Stimulated activated CD4-positive, alpha-beta T cell treated with anti-CD3 and anti-CD28 coated beads, Interleukin-15, amount 100 ng/mL, for 1 hour (primary cell): ENCODE measurements around the gene DIPK1B.

Source experiments
- DNase-seq, 2 donors: peaks; one replicate each; pipeline ENCODE4 v3.0.0-alpha.2; 2020; ENCODE audit warnings: low read depth in 1 of 2, low spot score in 1 of 2

DIPK1B gene

DNA sequence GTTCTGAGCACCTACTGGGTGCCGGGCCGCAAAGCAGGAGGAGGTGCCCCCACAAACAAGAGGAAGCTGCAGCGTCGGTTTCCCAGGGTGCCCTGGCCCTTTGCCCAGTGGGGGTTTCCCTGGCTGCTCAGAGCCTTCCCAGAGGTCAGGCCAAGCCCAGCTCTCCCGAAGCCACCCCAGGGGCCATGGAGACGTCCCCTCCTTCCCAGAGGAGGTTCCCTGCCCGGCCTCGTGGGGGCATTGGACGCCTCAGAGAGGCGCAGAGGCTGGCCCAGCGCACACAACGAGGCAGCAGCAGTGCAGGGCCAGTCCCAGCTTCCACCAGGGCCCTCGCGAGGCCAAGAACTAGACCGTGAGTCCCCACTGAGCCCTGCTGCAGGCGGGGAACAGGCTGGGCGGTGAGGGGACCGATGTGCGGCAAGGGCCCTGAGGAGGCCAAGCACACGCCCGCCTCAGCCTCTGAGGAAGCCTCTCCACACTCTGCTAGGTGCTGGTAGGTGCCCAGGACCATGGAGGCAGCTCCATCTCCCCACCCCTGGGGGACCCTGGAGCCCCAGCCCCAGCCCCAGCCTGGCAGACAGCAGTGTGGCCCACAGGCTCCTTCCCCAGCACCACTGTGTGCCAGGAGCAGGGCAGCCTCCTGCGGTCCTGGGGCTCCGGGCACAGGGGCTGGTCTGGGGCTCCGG, 7.0 kb downstream of the DIPK1B start:
- DNase-seq = no peak

DNA sequence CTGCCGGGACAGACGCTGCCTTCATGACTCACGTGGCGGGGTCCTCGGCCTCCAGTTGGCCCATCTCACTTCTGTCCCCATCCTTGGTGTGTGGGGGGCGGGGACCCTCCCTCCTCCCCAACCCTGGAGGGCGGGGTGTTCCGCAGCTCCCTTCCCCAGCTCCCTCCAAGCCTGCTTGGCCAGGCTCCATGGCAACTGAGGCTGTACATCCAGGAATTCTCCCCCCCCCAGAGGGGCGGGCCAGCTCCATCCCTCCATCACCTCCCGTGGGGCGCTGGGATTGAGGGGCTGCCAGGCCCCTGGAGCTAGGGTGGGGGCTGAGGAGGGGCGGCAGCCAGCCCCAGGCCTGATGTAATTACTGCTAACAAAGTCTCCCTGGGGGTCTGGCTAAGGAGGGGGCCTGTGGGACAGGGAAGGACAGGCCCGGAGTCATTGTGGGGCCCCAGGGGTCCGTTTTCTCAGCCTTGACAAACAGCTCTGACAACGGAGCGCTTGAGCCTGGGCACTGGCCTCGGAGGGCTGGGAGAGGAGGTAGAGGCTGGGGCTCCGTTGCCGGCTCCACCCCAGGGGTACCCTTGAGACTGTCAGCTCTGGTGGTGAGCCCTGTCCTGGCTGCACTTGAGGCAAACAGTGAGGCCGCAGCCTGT, 8.0 kb downstream of the DIPK1B start:
- DNase-seq = no peak

DNA sequence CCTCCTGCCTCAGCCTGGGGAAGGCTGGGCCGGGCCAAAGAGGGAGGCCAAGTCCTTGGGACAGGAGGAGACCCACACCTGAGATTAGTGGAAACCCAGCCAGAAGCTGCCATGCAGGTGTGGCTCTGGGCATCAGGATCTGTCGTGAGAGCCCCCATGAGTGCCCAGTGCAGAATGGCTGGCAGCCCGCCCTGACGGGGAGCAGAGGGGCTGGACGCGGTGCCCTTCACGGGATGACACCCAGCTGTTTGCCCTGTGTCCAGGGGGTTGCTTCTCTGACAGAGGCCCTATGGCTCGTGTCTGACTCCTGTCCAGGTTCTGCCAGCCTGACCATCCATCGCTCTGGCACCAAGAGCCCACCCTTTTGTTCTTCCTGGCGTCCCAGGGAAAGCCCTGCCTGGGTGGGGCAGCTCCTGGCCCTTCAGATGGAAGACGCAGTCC, 8.5 kb downstream of the DIPK1B start:
- no peak for DNase-seq

DNA sequence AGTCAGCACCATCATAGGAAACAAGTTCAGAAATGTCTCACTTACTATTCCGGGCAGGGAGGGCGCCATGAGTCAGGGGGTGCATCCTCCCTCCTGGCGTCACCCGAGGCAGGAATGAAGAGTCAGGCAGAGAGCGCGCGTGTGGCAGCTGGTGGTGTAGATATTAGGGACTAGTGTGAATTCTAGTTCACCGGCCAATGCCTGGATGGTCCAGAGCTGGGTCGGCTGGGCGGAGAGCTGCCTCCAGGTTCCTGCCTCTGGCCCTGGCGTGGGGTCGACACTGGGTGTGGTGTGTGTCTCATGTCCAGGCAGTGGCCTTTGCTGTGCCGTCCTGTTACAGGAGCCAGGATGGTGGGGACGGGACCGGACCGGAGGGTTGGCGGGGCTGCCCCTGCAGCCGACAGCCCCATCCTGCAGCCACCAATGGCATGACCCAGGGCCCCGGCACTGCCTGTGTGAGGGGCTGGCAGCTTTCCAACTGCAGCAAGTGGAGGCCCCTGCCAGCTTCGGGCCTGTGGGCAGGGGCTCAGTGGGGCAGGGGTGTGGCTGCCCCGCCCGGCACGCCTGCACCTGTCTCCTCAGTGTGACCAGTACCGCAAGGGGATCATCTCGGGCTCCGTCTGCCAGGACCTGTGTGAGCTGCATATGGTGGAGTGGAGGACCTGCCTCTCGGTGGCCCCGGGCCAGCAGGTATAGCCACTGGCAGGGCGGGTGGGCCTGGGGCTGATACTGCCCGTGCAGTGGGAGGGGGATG, 9.1 kb downstream of the DIPK1B start:
- DNase-seq = no peak

DNA sequence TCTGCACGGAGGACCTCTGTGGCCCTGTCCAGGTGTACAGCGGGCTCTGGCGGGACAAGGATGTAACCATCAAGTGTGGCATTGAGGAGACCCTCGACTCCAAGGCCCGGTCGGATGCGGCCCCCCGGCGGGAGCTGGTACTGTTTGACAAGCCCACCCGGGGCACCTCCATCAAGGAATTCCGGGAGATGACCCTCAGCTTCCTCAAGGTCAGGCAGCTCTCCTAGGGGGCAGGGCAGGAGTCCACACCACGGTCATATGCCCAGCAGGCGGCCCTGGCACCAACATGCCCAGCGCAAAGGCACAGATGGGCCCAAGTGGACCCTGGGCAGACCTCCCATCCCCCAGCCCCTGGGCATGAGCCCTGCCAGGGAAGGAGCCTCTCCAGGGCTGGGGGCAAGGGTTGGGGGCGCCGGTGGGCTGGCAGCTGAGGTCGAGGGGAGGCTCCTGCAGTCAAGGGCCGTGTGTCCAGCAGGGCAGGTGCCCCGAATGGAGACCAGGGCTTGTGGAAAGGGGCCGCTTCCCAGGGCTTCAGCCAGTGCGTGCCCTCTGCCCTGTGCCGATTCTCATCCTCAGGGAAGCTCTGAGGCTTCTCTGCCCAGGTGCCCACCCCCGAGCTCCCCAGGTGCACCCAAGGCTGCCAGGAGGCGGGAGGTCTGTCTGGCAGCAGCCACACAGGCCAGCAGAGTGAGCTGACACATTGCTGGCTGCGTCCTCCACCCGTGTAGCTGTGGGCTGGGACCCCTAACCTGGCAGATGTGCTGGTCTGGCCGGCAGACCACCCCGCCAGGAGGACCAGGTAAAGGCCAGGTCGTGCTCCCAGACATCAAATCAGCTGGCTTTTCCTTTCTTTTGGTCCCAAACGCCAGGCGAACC, 10.0 kb downstream of the DIPK1B start:
- DNase-seq = no peak

DNA sequence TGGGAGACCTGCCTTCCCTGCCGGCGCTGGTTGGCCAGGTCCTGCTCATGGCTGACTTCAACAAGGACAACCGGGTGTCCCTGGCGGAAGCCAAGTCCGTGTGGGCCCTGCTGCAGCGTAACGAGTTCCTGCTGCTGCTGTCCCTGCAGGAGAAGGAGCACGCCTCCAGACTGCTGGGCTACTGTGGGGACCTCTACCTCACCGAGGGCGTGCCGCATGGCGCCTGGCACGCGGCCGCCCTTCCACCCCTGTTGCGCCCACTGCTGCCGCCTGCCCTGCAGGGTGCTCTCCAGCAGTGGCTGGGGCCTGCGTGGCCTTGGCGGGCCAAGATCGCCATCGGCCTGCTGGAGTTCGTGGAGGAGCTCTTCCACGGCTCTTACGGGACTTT, 10.6 kb downstream of the DIPK1B start:
- no peak for DNase-seq

DNA sequence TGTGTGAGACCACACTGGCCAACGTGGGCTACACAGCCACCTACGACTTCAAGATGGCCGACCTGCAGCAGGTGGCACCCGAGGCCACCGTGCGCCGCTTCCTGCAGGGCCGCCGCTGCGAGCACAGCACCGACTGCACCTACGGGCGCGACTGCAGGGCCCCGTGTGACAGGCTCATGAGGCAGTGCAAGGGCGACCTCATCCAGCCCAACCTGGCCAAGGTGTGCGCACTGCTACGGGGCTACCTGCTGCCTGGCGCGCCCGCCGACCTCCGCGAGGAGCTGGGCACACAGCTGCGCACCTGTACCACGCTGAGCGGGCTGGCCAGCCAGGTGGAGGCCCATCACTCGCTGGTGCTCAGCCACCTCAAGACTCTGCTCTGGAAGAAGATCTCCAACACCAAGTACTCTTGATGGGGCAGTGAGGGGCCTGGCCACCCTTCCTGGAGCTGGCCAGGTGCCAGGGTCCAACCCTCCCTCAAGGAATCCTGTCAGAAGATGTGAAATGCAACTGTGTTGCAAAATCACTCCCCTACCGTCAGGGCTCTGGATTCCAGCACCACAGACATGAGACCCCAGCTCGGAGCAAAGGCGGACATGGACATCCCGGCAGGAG, 11.1 kb downstream of the DIPK1B start:
- DNase-seq = no peak

DNA sequence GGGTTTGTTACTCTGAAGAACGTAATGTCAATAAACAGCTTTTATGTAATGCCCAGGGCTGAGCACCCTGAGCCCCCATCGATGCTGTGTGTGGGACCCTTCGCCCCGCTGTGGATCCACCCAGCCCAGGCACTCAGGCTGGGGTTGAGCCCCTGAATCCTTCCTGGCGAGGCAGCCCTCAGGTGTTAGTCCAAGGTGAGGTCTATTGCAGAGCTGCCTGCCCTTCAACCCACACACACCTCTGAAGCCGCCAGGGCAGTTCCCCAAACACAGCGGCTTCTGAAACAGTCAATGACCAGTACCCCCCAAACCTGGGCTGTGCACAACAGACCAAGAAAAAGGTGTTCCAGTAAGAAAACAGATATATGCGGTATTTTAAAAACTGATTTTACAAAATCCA, 11.6 kb downstream of the DIPK1B start:
- no peak for DNase-seq

DNA sequence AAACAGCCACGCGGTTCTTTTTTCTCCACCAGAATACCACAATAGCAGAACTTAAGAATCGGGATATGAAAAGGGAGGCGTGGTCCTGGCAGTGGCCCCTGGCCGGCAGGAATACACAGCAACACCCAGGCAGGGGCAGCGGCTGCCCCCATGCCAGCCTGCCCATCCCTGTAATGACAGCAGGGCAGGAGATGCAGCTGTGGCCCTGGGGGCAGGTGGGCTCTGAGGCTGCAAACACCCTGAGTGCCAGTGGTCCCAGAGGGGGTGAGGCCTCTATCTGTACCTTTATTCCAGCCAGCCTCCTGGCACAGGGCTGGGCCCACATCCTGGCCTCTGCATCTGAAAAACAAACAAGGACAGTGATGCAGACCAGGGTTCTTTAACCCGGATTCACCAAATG, 12.4 kb downstream of the DIPK1B start:
- DNase-seq = no peak

DNA sequence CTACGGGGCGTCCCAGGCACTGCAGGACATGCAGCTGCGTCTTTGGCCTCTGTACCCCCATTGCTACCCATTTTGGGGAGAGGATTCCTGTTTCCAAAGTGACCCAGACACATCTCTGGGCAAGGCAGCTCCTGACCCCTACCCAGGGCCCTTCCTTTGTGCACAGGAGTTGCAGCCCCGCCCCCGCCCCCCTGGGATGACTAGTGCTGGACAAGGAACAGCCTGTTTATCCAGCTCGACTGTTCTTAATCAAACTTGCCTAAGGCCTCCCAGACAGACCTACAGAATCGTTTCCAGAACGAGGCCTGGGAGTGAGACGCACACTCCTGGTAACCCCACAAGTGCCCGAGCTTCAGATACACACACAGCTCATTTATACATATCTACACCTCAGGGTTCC, 13.2 kb downstream of the DIPK1B start:
- no peak for DNase-seq

DNA sequence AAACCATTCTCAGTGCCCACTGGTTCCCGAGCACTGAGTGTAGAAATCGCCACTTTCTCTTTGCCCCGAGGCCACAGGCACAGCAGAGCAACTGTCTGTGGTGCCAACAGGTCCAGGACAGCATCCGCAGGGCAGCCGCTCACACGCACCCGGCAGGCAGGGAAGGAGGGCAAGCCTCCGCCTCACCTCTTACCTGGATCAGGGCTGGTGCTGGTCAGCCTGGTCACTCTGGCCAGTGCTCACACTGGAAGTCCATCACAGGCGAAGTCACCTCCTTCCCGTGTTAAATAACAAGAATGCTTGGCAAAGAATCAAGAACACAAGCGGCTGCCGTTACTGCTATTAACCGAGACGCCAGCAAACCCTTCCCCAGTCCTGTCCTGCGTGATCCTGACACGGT, 13.7 kb downstream of the DIPK1B start:
- no peak for DNase-seq

DNA sequence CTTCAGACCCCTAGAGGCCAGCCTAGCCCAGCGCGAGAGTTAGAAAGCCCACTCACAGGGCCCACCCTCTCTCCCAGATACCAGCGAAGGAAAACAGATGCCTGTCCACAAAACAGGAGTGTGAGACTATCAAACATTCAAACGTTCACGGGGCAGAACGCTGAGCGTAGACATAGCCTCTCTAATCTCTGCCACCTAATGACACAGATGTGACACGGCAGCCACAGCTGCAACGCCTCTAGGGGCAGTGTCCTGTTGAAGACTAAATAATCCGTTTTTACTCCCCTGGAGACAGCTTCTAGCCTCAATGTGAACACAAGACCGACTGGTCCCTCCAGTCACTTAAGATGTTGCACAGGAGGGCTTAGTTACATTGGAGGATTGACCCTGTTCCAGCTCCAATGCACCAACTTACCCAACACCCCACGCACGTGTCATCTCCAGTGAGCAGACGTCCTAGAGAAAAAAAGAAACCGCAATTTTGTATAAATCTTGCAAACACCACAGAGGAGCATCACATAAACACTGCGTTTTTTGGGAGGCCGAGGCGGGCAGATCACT, 14.3 kb downstream of the DIPK1B start:
- no peak for DNase-seq

DNA sequence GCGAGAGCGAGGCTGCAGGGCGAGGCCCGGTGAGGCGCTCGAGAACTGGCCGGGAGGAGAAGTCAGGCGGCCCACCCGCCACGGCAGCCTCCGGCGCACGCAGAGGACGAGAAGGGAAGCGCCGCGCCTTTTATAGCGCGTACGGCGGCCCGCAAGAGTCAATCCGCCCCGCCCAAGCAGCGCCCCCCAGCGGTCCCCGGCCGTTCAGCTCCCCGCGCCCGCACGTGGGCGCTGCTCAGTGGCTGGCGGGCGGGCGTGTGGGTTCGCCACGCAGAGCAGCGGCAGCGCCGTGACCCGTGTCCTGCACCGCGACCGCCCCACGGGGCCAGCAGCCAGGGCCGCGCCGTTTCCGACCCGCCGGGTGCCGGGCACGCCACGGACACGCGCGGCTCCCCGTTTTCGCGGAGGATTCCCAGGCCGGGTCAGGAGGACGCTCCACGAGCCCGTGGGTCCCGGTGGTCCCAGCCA, 15.7 kb downstream of the DIPK1B start:
- DNase-seq = peak; percentile 89 to 94

DNA sequence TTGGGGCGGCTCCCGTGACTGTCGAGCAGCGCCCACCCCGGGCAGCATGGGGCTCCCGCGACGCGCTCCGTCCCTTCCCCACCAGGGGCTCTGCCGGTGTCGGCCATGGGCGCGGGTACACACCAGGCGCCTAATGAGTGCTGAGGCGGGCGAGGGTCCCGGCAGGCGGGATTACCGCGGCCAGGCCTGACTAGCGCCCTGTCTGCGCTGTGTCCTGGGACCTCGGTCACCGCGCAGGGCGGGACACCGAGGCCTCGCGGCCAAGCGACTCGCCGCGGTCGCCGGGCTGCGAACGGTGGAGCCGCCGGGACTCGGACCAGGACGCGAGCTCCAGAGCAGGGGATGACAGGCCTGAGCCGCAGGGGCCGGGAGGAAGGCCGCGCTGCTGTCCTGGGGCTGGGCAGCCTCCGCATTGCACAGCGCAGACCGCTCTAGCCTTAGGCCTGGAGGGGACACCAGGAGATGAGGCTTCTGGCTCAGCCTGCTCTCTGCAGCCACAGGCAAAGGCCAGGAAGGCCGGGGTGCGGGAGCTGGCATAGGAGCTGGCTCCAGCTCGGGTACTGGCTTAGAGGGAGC, 16.3 kb downstream of the DIPK1B start:
- DNase-seq = no peak

DNA sequence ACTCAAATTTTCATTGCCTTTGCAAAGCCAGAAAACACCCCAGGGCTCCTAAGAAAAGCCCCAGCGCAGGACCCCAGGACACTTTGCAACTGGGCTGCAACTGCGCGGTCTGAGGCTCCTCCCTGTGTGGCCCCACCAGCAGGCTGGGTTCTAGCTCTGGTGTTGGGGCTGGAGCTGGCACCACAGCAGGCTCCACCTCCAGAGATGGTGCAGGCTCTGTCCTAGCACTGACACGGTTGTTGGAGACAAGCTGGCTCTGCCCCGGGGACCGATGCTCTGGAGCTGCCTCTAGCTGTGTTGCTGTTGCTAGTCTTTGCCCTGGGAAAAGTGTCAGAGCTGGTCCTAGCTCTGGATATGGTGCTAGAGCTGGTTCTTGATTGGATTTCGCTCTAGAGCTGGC, 16.8 kb downstream of the DIPK1B start:
- no peak for DNase-seq

DNA sequence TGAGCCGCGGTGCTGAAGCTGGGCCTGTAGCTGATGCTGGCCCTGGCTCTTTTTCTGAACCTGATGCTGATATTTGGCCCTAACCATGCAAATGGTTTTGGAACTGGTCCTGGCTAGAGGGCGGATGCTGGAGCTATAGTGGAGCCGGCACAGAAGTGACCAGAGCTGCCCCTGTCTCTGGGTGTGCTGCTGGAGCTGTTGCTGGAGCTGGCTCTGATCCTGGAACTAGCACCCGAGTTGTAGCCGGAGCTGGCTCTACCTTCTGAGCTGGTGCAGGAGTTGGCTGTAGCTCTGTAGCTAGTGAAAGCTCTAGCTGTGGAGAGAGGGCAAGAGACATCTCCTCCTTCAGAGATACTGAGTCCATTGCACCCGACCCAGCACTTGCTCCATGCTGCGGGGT, 17.6 kb downstream of the DIPK1B start:
- no peak for DNase-seq

DNA sequence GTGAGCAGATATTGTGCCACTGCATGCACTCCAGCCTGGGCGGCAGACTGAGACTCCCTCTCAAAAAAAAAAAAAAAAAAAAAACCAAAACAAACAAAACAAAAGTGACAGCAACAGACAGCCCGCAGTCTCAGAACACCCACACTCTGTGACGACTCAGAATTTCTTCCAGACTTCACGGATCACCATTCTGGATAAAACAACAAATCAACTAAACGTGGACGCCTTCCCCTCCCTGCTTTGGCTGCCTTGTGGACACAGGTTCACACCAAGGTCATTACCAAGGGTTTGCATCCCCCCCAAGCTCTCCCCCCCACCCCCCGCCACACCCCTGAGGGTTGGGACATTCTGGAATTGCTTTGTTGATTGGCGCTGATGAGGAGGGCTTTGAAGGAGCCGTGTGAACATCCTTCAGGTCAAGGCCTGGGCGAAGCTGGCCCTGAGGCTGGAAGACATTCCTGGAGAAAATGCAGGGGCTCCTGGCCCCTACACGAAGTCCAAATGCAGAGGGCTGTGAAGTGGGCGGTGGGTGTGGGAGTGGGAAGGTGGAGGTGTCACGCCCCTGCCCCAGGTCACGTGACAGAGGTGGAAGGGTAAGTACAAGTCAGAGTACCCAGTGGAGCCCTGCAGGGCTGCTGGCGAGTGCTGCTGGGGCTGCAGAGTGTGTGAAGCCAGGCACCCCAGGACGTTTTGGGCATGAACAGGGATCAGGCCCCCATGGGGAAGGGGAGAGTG, 20.2 kb downstream of the DIPK1B start:
- DNase-seq = no peak

DNA sequence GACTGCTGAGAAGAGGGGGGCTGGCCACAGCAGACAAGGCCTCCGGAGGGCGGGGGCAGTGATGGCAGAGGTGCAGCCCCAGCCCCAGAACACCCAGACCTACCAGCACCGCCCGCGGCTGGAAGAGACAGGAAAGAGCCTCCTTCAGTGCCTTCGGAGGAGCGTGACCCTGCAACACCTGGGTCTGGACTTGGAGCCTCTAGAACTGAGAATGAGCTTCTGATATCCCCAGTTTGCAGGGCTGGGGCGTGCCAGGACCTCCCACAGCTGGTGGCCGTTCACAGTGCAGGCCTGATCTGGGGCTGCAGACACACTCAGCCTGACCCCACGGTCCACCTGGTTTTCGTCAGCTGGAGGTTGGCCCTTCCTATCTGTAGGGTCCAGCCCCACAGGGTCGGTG, 21.2 kb downstream of the DIPK1B start:
- no peak for DNase-seq

DNA sequence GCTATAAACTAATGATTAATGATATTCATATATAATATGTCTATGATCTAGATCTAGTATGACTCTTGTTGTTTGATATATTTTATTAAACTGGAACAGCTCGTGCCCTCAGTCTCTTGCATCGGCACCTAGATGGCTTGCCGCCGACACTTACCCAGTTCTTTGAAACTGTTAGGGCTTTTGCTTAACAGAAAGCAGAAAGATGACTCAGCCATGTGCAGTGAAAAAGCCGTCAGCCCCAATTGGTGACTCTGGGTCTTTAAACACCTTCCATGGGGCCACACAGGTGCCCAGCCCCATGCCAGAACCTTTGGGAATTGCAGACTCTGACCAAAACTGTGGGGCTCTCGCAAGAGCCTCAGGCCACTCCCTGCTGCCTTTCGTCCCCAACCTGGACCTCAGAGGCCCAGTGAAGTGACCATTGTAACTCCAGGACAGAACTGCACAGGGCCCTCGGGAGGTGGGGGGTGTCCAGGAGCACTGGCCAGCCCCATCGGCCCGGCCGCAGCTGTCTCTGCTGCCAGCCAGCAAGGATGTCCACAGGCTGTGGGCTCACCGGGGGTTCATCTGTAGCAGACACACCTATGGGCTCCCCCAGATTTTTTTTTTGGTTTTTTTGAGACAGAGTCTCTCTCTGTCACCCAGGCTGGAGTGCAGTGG, 22.6 kb downstream of the DIPK1B start:
- DNase-seq = no peak
